Measurements from ENCODE around the gene EEF2. TPM values are rescaled to one million over a fixed set of nuclear protein-coding genes. Genes with fewer than 3 reads are reported as not detected.

The EEF2 gene
- total and polyA plus RNA-seq, 4 donors = 244 to 1,090 (median 818) TPM

DNA sequence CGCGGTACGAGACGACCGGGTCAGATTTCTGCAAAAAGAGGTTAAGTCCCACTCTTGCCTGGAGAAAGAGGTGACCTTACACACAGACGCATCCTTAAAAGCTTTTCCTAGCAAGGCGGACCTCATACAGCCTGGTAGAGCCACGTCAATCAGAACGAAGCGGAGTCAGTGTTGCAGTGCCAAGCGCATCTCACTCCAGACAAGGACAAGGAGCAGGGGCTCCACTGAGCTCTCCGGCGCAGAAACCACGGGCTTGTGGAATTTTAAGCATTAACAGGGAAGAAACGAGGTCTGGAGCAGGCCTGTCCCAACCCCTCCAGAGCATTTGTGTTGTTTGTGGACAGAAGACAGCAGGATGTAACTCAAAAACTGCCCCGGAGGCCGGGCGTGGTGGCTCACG, 7.1 kb downstream of the EEF2 start:
- Histone ChIP-seq H3K4me3 (ENCODE audit: low read depth in 1 of 3, low read length in 3 of 3) (no peak overlapping the region), H3K9me3 (ENCODE audit: control insufficient read depth in 4 of 4, low read length in 3 of 4) (no peaks in the 10 kb centered on the region), H3K4me1 (ENCODE audit: control insufficient read depth in 4 of 4, insufficient read depth in 4 of 4, low read length in 3 of 4) (no peaks in the 10 kb centered on the region), H3K27me3 (ENCODE audit: control insufficient read depth in 4 of 4, insufficient read depth in 4 of 4, low read length in 3 of 4) (no peaks in the 10 kb centered on the region), H3K36me3 (ENCODE audit: control insufficient read depth in 4 of 4, insufficient read depth in 3 of 4, low read depth in 1 of 4, low read length in 3 of 4) (peaks cover 60 to 79% (median 72%) of the 10 kb centered on the region in 4 donors), H3K9ac (ENCODE audit: low read depth in 1 of 2, low read length in 2 of 2) (no peak overlapping the region), H3K27ac (ENCODE audit: low read depth in 1 of 2, low read length in 2 of 2) (no peak overlapping the region)
- WGBS = 95% methylated on average over 19 of the region's 19 CpGs
- TF ChIP-seq YY1 (IDR thresholded peaks at IDR 0.05) (no peak), CTCF (IDR thresholded peaks at IDR 0.05; ENCODE audit: low read depth, low read length, missing input control) (no peak), HNF4G (IDR thresholded peaks at IDR 0.05) (no peak), MAX (IDR thresholded peaks at IDR 0.05) (no peak), EGR1 (IDR thresholded peaks at IDR 0.05; ENCODE audit: low read depth in 2 of 2) (no peak), JUND (IDR thresholded peaks at IDR 0.05) (no peak), FOXA1 (IDR thresholded peaks at IDR 0.05) (no peak), FOXA2 (IDR thresholded peaks at IDR 0.05) (no peak), TAF1 (conservative IDR thresholded peaks at IDR 0.05) (no peak), GABPA (IDR thresholded peaks at IDR 0.05 in 1 of 2, conservative IDR thresholded peaks at IDR 0.05 in 1 of 2) (no peak), RXRA (IDR thresholded peaks at IDR 0.05) (no peak), SP1 (IDR thresholded peaks at IDR 0.05) (no peak), HNF4A (conservative IDR thresholded peaks at IDR 0.05) (no peak)
- TF ChIP-seq, protein P1, sequence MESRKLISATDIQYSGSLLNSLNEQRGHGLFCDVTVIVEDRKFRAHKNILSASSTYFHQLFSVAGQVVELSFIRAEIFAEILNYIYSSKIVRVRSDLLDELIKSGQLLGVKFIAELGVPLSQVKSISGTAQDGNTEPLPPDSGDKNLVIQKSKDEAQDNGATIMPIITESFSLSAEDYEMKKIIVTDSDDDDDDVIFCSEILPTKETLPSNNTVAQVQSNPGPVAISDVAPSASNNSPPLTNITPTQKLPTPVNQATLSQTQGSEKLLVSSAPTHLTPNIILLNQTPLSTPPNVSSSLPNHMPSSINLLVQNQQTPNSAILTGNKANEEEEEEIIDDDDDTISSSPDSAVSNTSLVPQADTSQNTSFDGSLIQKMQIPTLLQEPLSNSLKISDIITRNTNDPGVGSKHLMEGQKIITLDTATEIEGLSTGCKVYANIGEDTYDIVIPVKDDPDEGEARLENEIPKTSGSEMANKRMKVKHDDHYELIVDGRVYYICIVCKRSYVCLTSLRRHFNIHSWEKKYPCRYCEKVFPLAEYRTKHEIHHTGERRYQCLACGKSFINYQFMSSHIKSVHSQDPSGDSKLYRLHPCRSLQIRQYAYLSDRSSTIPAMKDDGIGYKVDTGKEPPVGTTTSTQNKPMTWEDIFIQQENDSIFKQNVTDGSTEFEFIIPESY (IDR thresholded peaks at IDR 0.05) = no peak
- DNase-seq (ENCODE audit: low spot score) = no peak

DNA sequence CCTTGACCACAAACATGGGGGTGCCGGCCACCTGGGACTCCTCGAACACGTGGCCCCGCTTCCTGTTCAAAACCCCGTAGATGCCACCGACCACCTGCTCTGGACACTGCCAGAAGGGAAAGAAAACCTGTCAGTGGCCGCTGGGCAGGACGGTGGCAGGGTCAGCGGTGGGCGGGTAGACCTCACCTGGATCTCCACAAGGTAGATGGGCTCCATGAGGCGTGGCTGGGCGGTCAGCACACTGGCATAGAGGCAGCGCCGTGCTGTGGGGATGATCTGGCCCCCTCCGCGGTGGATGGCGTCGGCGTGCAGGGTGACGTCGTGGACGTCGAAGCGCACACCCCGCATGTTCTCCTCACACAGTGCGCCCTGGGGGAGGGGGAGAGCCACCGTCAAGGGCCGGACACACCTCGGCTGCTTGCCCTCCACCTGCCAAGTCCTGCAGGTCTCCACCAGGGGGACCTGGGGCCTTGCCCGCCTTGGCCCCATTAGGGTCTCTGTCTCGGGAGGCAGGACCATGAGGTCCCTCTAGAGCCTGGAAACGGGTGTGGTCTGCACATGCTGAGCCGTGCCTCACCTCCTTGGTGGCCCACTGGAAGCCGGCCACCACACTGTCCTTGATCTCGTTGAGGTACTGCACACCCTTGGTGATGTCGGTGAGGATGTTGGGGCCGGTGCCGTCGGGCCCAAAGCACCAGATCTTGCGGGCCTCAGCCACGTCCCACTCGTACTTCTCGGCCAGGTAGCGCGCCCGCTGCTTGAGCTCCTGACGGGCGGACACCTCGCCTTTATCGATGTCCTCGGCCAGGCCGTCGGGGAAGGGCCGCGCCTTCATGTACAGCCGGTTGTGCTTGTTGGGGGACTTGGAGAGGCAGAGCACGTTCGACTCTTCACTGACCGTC, 7.8 kb downstream of the EEF2 start:
- H3K4me3 ChIP-seq (ENCODE audit: low read depth in 1 of 3, low read length in 3 of 3) = no peak overlapping the region
- H3K27me3 ChIP-seq (ENCODE audit: control insufficient read depth in 4 of 4, insufficient read depth in 4 of 4, low read length in 3 of 4) = no peaks in the 10 kb centered on the region
- no peak overlapping the region for H3K27ac ChIP-seq (ENCODE audit: low read depth in 1 of 2, low read length in 2 of 2)
- DNase-seq (ENCODE audit: low spot score) = no peak
- H3K9ac ChIP-seq (ENCODE audit: low read depth in 1 of 2, low read length in 2 of 2) = no peak overlapping the region
- TF ChIP-seq RAD21 (IDR thresholded peaks at IDR 0.05) (no peak), CTCF (IDR thresholded peaks at IDR 0.05; ENCODE audit: low read depth, low read length, missing input control) (no peak), HNF4A (conservative IDR thresholded peaks at IDR 0.05) (no peak), GABPA (IDR thresholded peaks at IDR 0.05 in 1 of 2, conservative IDR thresholded peaks at IDR 0.05 in 1 of 2) (no peak), JUND (IDR thresholded peaks at IDR 0.05) (no peak), YY1 (IDR thresholded peaks at IDR 0.05) (no peak), NR2F2 (IDR thresholded peaks at IDR 0.05) (no peak), TAF1 (conservative IDR thresholded peaks at IDR 0.05) (no peak), RXRA (IDR thresholded peaks at IDR 0.05) (no peak), HNF4G (IDR thresholded peaks at IDR 0.05) (no peak), FOXA2 (IDR thresholded peaks at IDR 0.05) (no peak), SP1 (IDR thresholded peaks at IDR 0.05) (no peak)
- TF ChIP-seq, protein P2, sequence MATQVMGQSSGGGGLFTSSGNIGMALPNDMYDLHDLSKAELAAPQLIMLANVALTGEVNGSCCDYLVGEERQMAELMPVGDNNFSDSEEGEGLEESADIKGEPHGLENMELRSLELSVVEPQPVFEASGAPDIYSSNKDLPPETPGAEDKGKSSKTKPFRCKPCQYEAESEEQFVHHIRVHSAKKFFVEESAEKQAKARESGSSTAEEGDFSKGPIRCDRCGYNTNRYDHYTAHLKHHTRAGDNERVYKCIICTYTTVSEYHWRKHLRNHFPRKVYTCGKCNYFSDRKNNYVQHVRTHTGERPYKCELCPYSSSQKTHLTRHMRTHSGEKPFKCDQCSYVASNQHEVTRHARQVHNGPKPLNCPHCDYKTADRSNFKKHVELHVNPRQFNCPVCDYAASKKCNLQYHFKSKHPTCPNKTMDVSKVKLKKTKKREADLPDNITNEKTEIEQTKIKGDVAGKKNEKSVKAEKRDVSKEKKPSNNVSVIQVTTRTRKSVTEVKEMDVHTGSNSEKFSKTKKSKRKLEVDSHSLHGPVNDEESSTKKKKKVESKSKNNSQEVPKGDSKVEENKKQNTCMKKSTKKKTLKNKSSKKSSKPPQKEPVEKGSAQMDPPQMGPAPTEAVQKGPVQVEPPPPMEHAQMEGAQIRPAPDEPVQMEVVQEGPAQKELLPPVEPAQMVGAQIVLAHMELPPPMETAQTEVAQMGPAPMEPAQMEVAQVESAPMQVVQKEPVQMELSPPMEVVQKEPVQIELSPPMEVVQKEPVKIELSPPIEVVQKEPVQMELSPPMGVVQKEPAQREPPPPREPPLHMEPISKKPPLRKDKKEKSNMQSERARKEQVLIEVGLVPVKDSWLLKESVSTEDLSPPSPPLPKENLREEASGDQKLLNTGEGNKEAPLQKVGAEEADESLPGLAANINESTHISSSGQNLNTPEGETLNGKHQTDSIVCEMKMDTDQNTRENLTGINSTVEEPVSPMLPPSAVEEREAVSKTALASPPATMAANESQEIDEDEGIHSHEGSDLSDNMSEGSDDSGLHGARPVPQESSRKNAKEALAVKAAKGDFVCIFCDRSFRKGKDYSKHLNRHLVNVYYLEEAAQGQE (IDR thresholded peaks at IDR 0.05) = no peak
- TF ChIP-seq, protein P3, sequence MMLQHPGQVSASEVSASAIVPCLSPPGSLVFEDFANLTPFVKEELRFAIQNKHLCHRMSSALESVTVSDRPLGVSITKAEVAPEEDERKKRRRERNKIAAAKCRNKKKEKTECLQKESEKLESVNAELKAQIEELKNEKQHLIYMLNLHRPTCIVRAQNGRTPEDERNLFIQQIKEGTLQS (IDR thresholded peaks at IDR 0.05) = no peak
- TF ChIP-seq, protein P1 (IDR thresholded peaks at IDR 0.05) = no peak
- no peaks in the 10 kb centered on the region for H3K9me3 ChIP-seq (ENCODE audit: control insufficient read depth in 4 of 4, low read length in 3 of 4)
- 96% methylated on average over 59 of the region's 59 CpGs for WGBS
- H3K4me1 ChIP-seq (ENCODE audit: control insufficient read depth in 4 of 4, insufficient read depth in 4 of 4, low read length in 3 of 4) = no peaks in the 10 kb centered on the region
- peaks cover 59 to 72% (median 68%) of the 10 kb centered on the region in 4 donors for H3K36me3 ChIP-seq (ENCODE audit: control insufficient read depth in 4 of 4, insufficient read depth in 3 of 4, low read depth in 1 of 4, low read length in 3 of 4)
